ENCODE results near the gene SLC35C1. TPM values are rescaled to one million over a fixed set of nuclear protein-coding genes. Genes with fewer than 3 reads are reported as not detected.

SLC35C1 gene
- total and polyA plus RNA-seq, 2 donors (not counting 3 experiments of a cell fraction or from before 2014, with no cell fraction given): 8.5 to 19.8 TPM

- intact Hi-C loops (cut with micrococcal nuclease): loop anchor here (10.0 kb wide), 1 partner anchor 253 kb away; no protein-coding TSS in a partner anchor
- Histone ChIP-seq H4K20me1 (replicated peaks; ENCODE audit: control insufficient read depth, extremely low read depth, insufficient read depth, low read length) (no peaks in the 10 kb centered on the region), H3K9me1 (replicated peaks; ENCODE audit: control insufficient read depth, extremely low read depth, insufficient read depth, low read length) (no peaks in the 10 kb centered on the region), H3K9me3 (replicated peaks; ENCODE audit: control insufficient read depth, insufficient read depth, low read length) (no peaks in the 10 kb centered on the region), H3K4me2 (ENCODE audit: insufficient read depth, low read length) (no peak overlapping the region), H3K9ac (replicated peaks; ENCODE audit: extremely low read depth, insufficient read depth, low read length) (no peak overlapping the region), H3K36me3 (ENCODE audit: control insufficient read depth in 2 of 2, extremely low read depth in 1 of 2, insufficient read depth in 2 of 2, low read length in 2 of 2) (no peaks in the 10 kb centered on the region), H3K4me1 (ENCODE audit: control insufficient read depth, extremely low read depth, insufficient read depth, low read length) (no peaks in the 10 kb centered on the region), H3K27me3 (ENCODE audit: control insufficient read depth in 2 of 2, insufficient read depth in 2 of 2, low read length in 2 of 2) (peaks cover 0 to 1% of the 10 kb centered on the region in 2 experiments), H3K79me2 (ENCODE audit: control insufficient read depth, insufficient read depth, low read length) (no peaks in the 10 kb centered on the region), H3K4me3 (replicated peaks in 1 of 3; ENCODE audit: insufficient read depth in 1 of 3, low read depth in 1 of 3, low read length in 3 of 3) (no peak overlapping the region), H2AFZ (ENCODE audit: low read depth, low read length) (no peak overlapping the region), H3K27ac (ENCODE audit: insufficient read depth, low read depth, low read length) (no peak overlapping the region)
- no peak for FAIRE-seq
- BruUV-seq (replicated peaks): no TSS peak
- DNase-seq (ENCODE audit: low read depth, low spot score): no peak
- dilution Hi-C loops (cut with MboI; ENCODE audit: extremely low pct_ligation_motif_present, low sequenced_read_pairs): no loop called here
- CTCF ChIA-PET: interaction anchor here (1.2 kb wide), 1 partner anchor 407 kb away, joined by 4 read pairs; no protein-coding TSS in a partner anchor
- TF ChIP-seq FOS (IDR thresholded peaks at IDR 0.05; ENCODE audit: borderline replicate concordance, insufficient read depth, low read length): no peak
- POLR2A ChIA-PET: no interaction called here
Measured at GRCh38 chr11:45777127-45777969, 27.6 kb upstream of the SLC35C1 start.

- Histone ChIP-seq H3K36me3 (ENCODE audit: control insufficient read depth in 2 of 2, extremely low read depth in 1 of 2, insufficient read depth in 2 of 2, low read length in 2 of 2) (no peaks in the 10 kb centered on the region), H3K4me3 (replicated peaks in 1 of 3; ENCODE audit: insufficient read depth in 1 of 3, low read depth in 1 of 3, low read length in 3 of 3) (no peak overlapping the region), H2AFZ (ENCODE audit: low read depth, low read length) (no peak overlapping the region), H3K4me1 (ENCODE audit: control insufficient read depth, extremely low read depth, insufficient read depth, low read length) (no peaks in the 10 kb centered on the region), H3K79me2 (ENCODE audit: control insufficient read depth, insufficient read depth, low read length) (no peaks in the 10 kb centered on the region), H3K9me3 (replicated peaks; ENCODE audit: control insufficient read depth, insufficient read depth, low read length) (no peaks in the 10 kb centered on the region), H3K9ac (replicated peaks; ENCODE audit: extremely low read depth, insufficient read depth, low read length) (no peak overlapping the region), H4K20me1 (replicated peaks; ENCODE audit: control insufficient read depth, extremely low read depth, insufficient read depth, low read length) (no peaks in the 10 kb centered on the region), H3K27ac (ENCODE audit: insufficient read depth, low read depth, low read length) (no peak overlapping the region), H3K9me1 (replicated peaks; ENCODE audit: control insufficient read depth, extremely low read depth, insufficient read depth, low read length) (no peaks in the 10 kb centered on the region), H3K27me3 (ENCODE audit: control insufficient read depth in 2 of 2, insufficient read depth in 2 of 2, low read length in 2 of 2) (peaks cover 0 to 1% of the 10 kb centered on the region in 2 experiments), H3K4me2 (ENCODE audit: insufficient read depth, low read length) (no peak overlapping the region)
- dilution Hi-C loops (cut with MboI; ENCODE audit: extremely low pct_ligation_motif_present, low sequenced_read_pairs) (no loop called here), intact Hi-C loops (cut with micrococcal nuclease) (loop anchor here (10.0 kb wide), 1 partner anchor 254 kb away; no protein-coding TSS in a partner anchor)
- ChIA-PET POLR2A (no interaction called here), CTCF (interaction anchor here (1.2 kb wide), 1 partner anchor 408 kb away, joined by 4 read pairs; no protein-coding TSS in a partner anchor)
- DNase-seq (ENCODE audit: low read depth, low spot score) (no peak), FAIRE-seq (no peak)
- TF ChIP-seq, protein P1, sequence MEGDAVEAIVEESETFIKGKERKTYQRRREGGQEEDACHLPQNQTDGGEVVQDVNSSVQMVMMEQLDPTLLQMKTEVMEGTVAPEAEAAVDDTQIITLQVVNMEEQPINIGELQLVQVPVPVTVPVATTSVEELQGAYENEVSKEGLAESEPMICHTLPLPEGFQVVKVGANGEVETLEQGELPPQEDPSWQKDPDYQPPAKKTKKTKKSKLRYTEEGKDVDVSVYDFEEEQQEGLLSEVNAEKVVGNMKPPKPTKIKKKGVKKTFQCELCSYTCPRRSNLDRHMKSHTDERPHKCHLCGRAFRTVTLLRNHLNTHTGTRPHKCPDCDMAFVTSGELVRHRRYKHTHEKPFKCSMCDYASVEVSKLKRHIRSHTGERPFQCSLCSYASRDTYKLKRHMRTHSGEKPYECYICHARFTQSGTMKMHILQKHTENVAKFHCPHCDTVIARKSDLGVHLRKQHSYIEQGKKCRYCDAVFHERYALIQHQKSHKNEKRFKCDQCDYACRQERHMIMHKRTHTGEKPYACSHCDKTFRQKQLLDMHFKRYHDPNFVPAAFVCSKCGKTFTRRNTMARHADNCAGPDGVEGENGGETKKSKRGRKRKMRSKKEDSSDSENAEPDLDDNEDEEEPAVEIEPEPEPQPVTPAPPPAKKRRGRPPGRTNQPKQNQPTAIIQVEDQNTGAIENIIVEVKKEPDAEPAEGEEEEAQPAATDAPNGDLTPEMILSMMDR (IDR thresholded peaks at IDR 0.05; ENCODE audit: extremely low read depth in 1 of 2, insufficient read depth in 1 of 2, low read depth in 1 of 2, low read length in 2 of 2): no peak
- TF ChIP-seq, protein P2, sequence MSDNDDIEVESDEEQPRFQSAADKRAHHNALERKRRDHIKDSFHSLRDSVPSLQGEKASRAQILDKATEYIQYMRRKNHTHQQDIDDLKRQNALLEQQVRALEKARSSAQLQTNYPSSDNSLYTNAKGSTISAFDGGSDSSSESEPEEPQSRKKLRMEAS (IDR thresholded peaks at IDR 0.05; ENCODE audit: insufficient read depth, insufficient read length): no peak
- no peak for TF ChIP-seq EZH2 (IDR thresholded peaks at IDR 0.05; ENCODE audit: borderline replicate concordance, low read depth, low read length, severe bottlenecking)
- BruUV-seq (replicated peaks): no TSS peak
Measured at GRCh38 chr11:45778341-45778740, 26.6 kb upstream of the SLC35C1 start.
